CD8-positive, alpha-beta memory T cell (primary cell): ENCODE results near the gene PACSIN3. TPM values are rescaled to one million over a fixed set of nuclear protein-coding genes. Genes with fewer than 3 reads are reported as not detected.

Experiments used
- CTCF ChIA-PET: fragments of 350-600 bp; sonication (Branson Sonifier 250); formaldehyde crosslinking; loops from one replicate; lab custom pipeline; 2021; ENCODE audit warnings: antibody characterized with exemption; lab: Charles Lee
- POLR2A ChIA-PET: fragments of 350-600 bp; sonication (Branson Sonifier 250); formaldehyde crosslinking; loops from one replicate; lab custom pipeline; 2021; ENCODE audit warnings: antibody characterized with exemption; lab: Charles Lee
- DNase-seq, 5 donors: peaks; one replicate each; pipeline versions ENCODE4 v3.0.0 to v3.0.0-alpha.2; 2020 to 2022; ENCODE audit warnings: mixed read lengths in 1 of 5
- H3K27ac ChIP-seq: one replicate; pipeline ENCODE4 v1.7.0; 2013; ENCODE audit warnings: low read depth, mild to moderate bottlenecking, low read length, moderate library complexity
- H3K27me3 ChIP-seq: 2 replicates; pipeline ENCODE4 v1.7.0; 2013; ENCODE audit warnings: low read length, mild to moderate bottlenecking; ENCODE audit not compliant: insufficient read depth, poor library complexity, severe bottlenecking
- H3K36me3 ChIP-seq: 2 replicates; pipeline ENCODE4 v1.7.0; 2013; ENCODE audit warnings: mild to moderate bottlenecking, low read length, moderate library complexity; ENCODE audit not compliant: insufficient read depth
- H3K4me1 ChIP-seq: 2 replicates; pipeline ENCODE4 v1.7.0; 2013; ENCODE audit warnings: mild to moderate bottlenecking, low read length, moderate library complexity; ENCODE audit not compliant: insufficient read depth
- H3K4me3 ChIP-seq: 2 replicates; pipeline ENCODE4 v1.7.0; 2013; ENCODE audit warnings: mild to moderate bottlenecking, low read length
- H3K9me3 ChIP-seq: 2 replicates; pipeline ENCODE4 v1.7.0; 2013; ENCODE audit warnings: mild to moderate bottlenecking, low read length
- H3K27ac Mint-ChIP-seq, 8 donors: one replicate each; pipeline ENCODE4 v1.8.0; 2020 to 2021; ENCODE audit warnings: mixed read lengths in 8 of 8, mild to moderate bottlenecking in 6 of 8, inconsistent platforms in 3 of 8, moderate library complexity in 3 of 8
- H3K27me3 Mint-ChIP-seq, 2 donors: one replicate each; pipeline ENCODE4 v1.8.0; 2020 to 2021; ENCODE audit warnings: mixed read lengths in 2 of 2, mild to moderate bottlenecking in 1 of 2, moderate library complexity in 1 of 2
- H3K36me3 Mint-ChIP-seq, 3 donors: one replicate each; pipeline ENCODE4 v1.8.0; 2020 to 2021; ENCODE audit warnings: mixed read lengths in 3 of 3, inconsistent platforms in 1 of 3, mild to moderate bottlenecking in 1 of 3
- H3K4me1 Mint-ChIP-seq, 3 donors: one replicate each; pipeline ENCODE4 v1.8.0; 2020 to 2021; ENCODE audit warnings: mixed read lengths in 3 of 3, inconsistent platforms in 1 of 3, mild to moderate bottlenecking in 1 of 3
- H3K4me3 Mint-ChIP-seq, 7 donors: one replicate each; pipeline ENCODE4 v1.8.0; 2020 to 2021; ENCODE audit warnings: mixed read lengths in 7 of 7, mild to moderate bottlenecking in 6 of 7, moderate library complexity in 4 of 7, inconsistent platforms in 2 of 7
- H3K9me3 Mint-ChIP-seq, 5 donors: one replicate each; pipeline ENCODE4 v1.8.0; 2020 to 2022; ENCODE audit warnings: mixed read lengths in 5 of 5, mild to moderate bottlenecking in 3 of 5, moderate library complexity in 2 of 5, inconsistent platforms in 1 of 5
- polyA plus RNA-seq: library from polyadenylated mRNA; unstranded; fragments of 300-500 nt; fragmentation: Illumina TruSeq; gene quantifications from one replicate; pipeline ENCODE4 v1.2.3, GENCODE V29; 2021
- total RNA-seq, 2 experiments: library from RNA; stranded (reverse); gene quantifications; one replicate each; pipeline ENCODE4 v1.2.3, GENCODE V29; 2021

The PACSIN3 gene
- total RNA-seq = 1 to 10 TPM; 7.9 to 9.2 TPM
- not detected for polyA plus RNA-seq

- H3K4me3 Mint-ChIP-seq = peak within 1 kb of the TSS; percentile 78 to 91 (median 83)
- DNase-seq = peak in 4 of 5 donors; percentile 22 to 45 (median 24)
Observed at GRCh38 chr11:47186076-47186699, at the start of gene PACSIN3. TSS of gene PACSIN3 (minus strand) at chr11:47186434. CDS start at chr11:47182727, 3,707 bp downstream.

GRCh38 chr11:47235163-47235562 lies 48.9 kb upstream of the PACSIN3 start:
- no peak overlapping the region for H3K4me3 ChIP-seq
- CTCF ChIA-PET = interaction anchor here (1.2 to 3.0 kb wide), 4 partner anchors 12 to 24 kb away, joined by 4 to 14 read pairs (median 6); partner anchors contain the start of gene ACP2
- no peak for DNase-seq
- H3K27me3 ChIP-seq = no peaks in the 10 kb centered on the region
- peak overlapping the region in 4 of 7 donors; percentile 35 to 59 (median 42) for H3K4me3 Mint-ChIP-seq
- peaks cover 13% of the 10 kb centered on the region for H3K36me3 ChIP-seq
- peaks cover 11 to 25% (median 24%) of the 10 kb centered on the region in 3 donors for H3K4me1 Mint-ChIP-seq
- H3K27me3 Mint-ChIP-seq = no peaks in the 10 kb centered on the region
- H3K4me1 ChIP-seq = peaks cover 17% of the 10 kb centered on the region
- H3K36me3 Mint-ChIP-seq = peaks cover 0 to 71% (median 12%) of the 10 kb centered on the region in 3 donors
- H3K9me3 ChIP-seq = no peaks in the 10 kb centered on the region
- no peaks in the 10 kb centered on the region for H3K9me3 Mint-ChIP-seq
- POLR2A ChIA-PET = interaction anchor here (2.0 kb wide), 1 partner anchor 20 kb away, joined by 15 read pairs; the partner anchor contains the start of gene DDB2
- peak overlapping the region; percentile 76 to 95 (median 91) for H3K27ac Mint-ChIP-seq
- peak overlapping the region; percentile 46 for H3K27ac ChIP-seq

More at GRCh38 chr11:47186076-47186699, at the start of gene PACSIN3:
- no peaks in the 10 kb centered on the region for H3K36me3 Mint-ChIP-seq
- peaks cover 5 to 11% (median 5%) of the 10 kb centered on the region in 3 donors for H3K4me1 Mint-ChIP-seq
- peak within 1 kb of the TSS; percentile 55 for H3K4me3 ChIP-seq
- H3K27ac Mint-ChIP-seq = peak within 1 kb of the TSS in 3 of 8 donors; percentile 58 to 78 (median 77)
- H3K9me3 Mint-ChIP-seq = no peaks in the 10 kb centered on the region
- H3K4me1 ChIP-seq = peaks cover 12% of the 10 kb centered on the region
- H3K27me3 ChIP-seq = peaks cover 22% of the 10 kb centered on the region
- H3K36me3 ChIP-seq = no peaks in the 10 kb centered on the region
- POLR2A ChIA-PET = interaction anchor here (1.7 kb wide), 1 partner anchor 29 kb away, joined by 11 read pairs; the partner anchor contains the start of gene DDB2
- no peaks in the 10 kb centered on the region for H3K9me3 ChIP-seq
- CTCF ChIA-PET = interaction anchor here (1.3 to 2.2 kb wide), 4 partner anchors 9 to 187 kb away, joined by 3 to 21 read pairs (median 6); partner anchors contain the start of genes ACP2 and ARFGAP2
- no peak within 1 kb of the TSS for H3K27ac ChIP-seq
- H3K27me3 Mint-ChIP-seq = peaks cover 18 to 31% of the 10 kb centered on the region in 2 donors

- Mint-ChIP-seq H3K9me3 (no peaks in the 10 kb centered on the region), H3K4me1 (peaks cover 11 to 25% (median 24%) of the 10 kb centered on the region in 3 donors), H3K36me3 (peaks cover 0 to 66% (median 9%) of the 10 kb centered on the region in 3 donors), H3K4me3 (peak overlapping the region; percentile 35 to 83 (median 53)), H3K27me3 (no peaks in the 10 kb centered on the region), H3K27ac (peak overlapping the region; percentile 75 to 95 (median 91))
- POLR2A ChIA-PET = interaction anchor here (0.5 to 2.0 kb wide), 3 partner anchors 14 to 299 kb away, joined by 3 to 15 read pairs (median 3); partner anchors contain the start of genes ACP2 and DDB2
- Histone ChIP-seq H3K9me3 (no peaks in the 10 kb centered on the region), H3K4me3 (peak overlapping the region; percentile 28), H3K4me1 (peaks cover 17% of the 10 kb centered on the region), H3K27ac (no peak overlapping the region), H3K36me3 (peaks cover 8% of the 10 kb centered on the region), H3K27me3 (no peaks in the 10 kb centered on the region)
- DNase-seq = peak; percentile 46 to 86 (median 65)
- CTCF ChIA-PET = interaction anchor here (1.2 to 3.0 kb wide), 4 partner anchors 13 to 25 kb away, joined by 4 to 14 read pairs (median 6); partner anchors contain the start of gene ACP2
Observed at GRCh38 chr11:47234669-47235100, 48.5 kb upstream of the PACSIN3 start.

- Mint-ChIP-seq H3K4me3 (peak overlapping the region; percentile 24 to 83 (median 53)), H3K9me3 (no peaks in the 10 kb centered on the region), H3K4me1 (peaks cover 14 to 25% (median 24%) of the 10 kb centered on the region in 3 donors), H3K27me3 (no peaks in the 10 kb centered on the region), H3K36me3 (peaks cover 0 to 64% (median 11%) of the 10 kb centered on the region in 3 donors), H3K27ac (peak overlapping the region; percentile 75 to 95 (median 91))
- peaks cover 2% of the 10 kb centered on the region for H3K36me3 ChIP-seq
- CTCF ChIA-PET = interaction anchor here (0.7 to 2.5 kb wide), 6 partner anchors 8 to 178 kb away, joined by 3 to 9 read pairs (median 4); no protein-coding TSS in a partner anchor
- H3K27ac ChIP-seq = no peak overlapping the region
- no peaks in the 10 kb centered on the region for H3K27me3 ChIP-seq
- POLR2A ChIA-PET = interaction anchor here (0.5 to 2.0 kb wide), 3 partner anchors 14 to 300 kb away, joined by 3 to 15 read pairs (median 3); partner anchors contain the start of genes ACP2 and DDB2
- peaks cover 17% of the 10 kb centered on the region for H3K4me1 ChIP-seq
- peak in 1 of 5 donors; percentile 37 for DNase-seq
- H3K9me3 ChIP-seq = no peaks in the 10 kb centered on the region
- H3K4me3 ChIP-seq = peak overlapping the region; percentile 28
Observed at GRCh38 chr11:47233989-47234668, 47.9 kb upstream of the PACSIN3 start.

GRCh38 chr11:47233051-47233450 lies 46.8 kb upstream of the PACSIN3 start:
- H3K27ac ChIP-seq = no peak overlapping the region
- H3K4me3 ChIP-seq = no peak overlapping the region
- H3K4me1 Mint-ChIP-seq = peaks cover 14 to 25% (median 24%) of the 10 kb centered on the region in 3 donors
- ChIA-PET CTCF (interaction anchor here (0.8 to 2.5 kb wide), 5 partner anchors 9 to 179 kb away, joined by 3 to 9 read pairs (median 5); partner anchors contain the start of gene DDB2), POLR2A (interaction anchor here (1.3 kb wide), 1 partner anchor 15 kb away, joined by 3 read pairs; the partner anchor contains the start of gene ACP2)
- H3K9me3 Mint-ChIP-seq = no peaks in the 10 kb centered on the region
- H3K4me3 Mint-ChIP-seq = no peak overlapping the region
- H3K36me3 ChIP-seq = no peaks in the 10 kb centered on the region
- no peaks in the 10 kb centered on the region for H3K27me3 Mint-ChIP-seq
- peaks cover 0 to 63% (median 15%) of the 10 kb centered on the region in 3 donors for H3K36me3 Mint-ChIP-seq
- DNase-seq = no peak
- H3K4me1 ChIP-seq = peaks cover 17% of the 10 kb centered on the region
- H3K9me3 ChIP-seq = no peaks in the 10 kb centered on the region
- H3K27me3 ChIP-seq = no peaks in the 10 kb centered on the region
- peak overlapping the region in 5 of 8 donors; percentile 23 to 65 (median 42) for H3K27ac Mint-ChIP-seq

GRCh38 chr11:47229161-47229560 lies 42.9 kb upstream of the PACSIN3 start:
- Histone ChIP-seq H3K27ac (no peak overlapping the region), H3K9me3 (no peaks in the 10 kb centered on the region), H3K4me3 (no peak overlapping the region), H3K27me3 (no peaks in the 10 kb centered on the region), H3K4me1 (peaks cover 4% of the 10 kb centered on the region), H3K36me3 (no peaks in the 10 kb centered on the region)
- peak overlapping the region in 4 of 8 donors; percentile 8 to 95 (median 29) for H3K27ac Mint-ChIP-seq
- no peak for DNase-seq
- H3K4me1 Mint-ChIP-seq = peaks cover 4 to 10% (median 5%) of the 10 kb centered on the region in 3 donors
- CTCF ChIA-PET = interaction anchor here (0.7 kb wide), 1 partner anchor 15 kb away, joined by 3 read pairs; no protein-coding TSS in a partner anchor
- H3K27me3 Mint-ChIP-seq = no peaks in the 10 kb centered on the region
- H3K9me3 Mint-ChIP-seq = no peaks in the 10 kb centered on the region
- peaks cover 0 to 63% (median 21%) of the 10 kb centered on the region in 3 donors for H3K36me3 Mint-ChIP-seq
- no peak overlapping the region for H3K4me3 Mint-ChIP-seq
- POLR2A ChIA-PET = no interaction called here
